B cell (primary cell): ENCODE measurements around the gene GRM8. TPM values are rescaled to one million over a fixed set of nuclear protein-coding genes. Genes with fewer than 3 reads are reported as not detected.

Experiments
- ATAC-seq: fragments of 200-7000 bp; cut with Tn5 transposase; one replicate; pipeline ENCODE4 v1.10.0; 2021; ENCODE audit warnings: low read depth, mild to moderate bottlenecking, moderate number of reproducible peaks, moderate library complexity
- CTCF ChIA-PET: fragments of 350-600 bp; sonication (Branson Sonifier 250); formaldehyde crosslinking; loops from one replicate; lab custom pipeline; 2021; ENCODE audit warnings: antibody characterized with exemption, inconsistent platforms; lab: Charles Lee
- POLR2A ChIA-PET: fragments of 350-600 bp; sonication (Branson Sonifier 250); formaldehyde crosslinking; loops from one replicate; lab custom pipeline; 2021; ENCODE audit warnings: antibody characterized with exemption; lab: Charles Lee
- DNase-seq: peaks from one replicate; pipeline ENCODE4 v3.0.0; 2013
- H2AFZ ChIP-seq: 2 replicates; pipeline ENCODE4 v1.6.1; 2012; ENCODE audit warnings: mild to moderate bottlenecking, low read depth, low read length; ENCODE audit not compliant: insufficient read depth, poor library complexity, severe bottlenecking
- H3K27ac ChIP-seq, 2 donors: 1 replicate in 1 of 2; 2 replicates in 1 of 2; pipeline ENCODE4 v1.5.1; 2012 to 2013; ENCODE audit warnings: low read length in 2 of 2, mild to moderate bottlenecking in 2 of 2, moderate library complexity in 1 of 2
- H3K27me3 ChIP-seq, 4 experiments: fragments of 200-600 bp in 1 of 4; sonication (generic) in 1 of 4; replicated peaks in 1 of 4; 1 replicate in 2 of 4; 2 replicates in 2 of 4; pipeline versions ENCODE4 v1.6.1 to v1.7.0; 2013 to 2016; ENCODE audit warnings: low read length in 3 of 4, mild to moderate bottlenecking in 2 of 4, mixed read lengths in 1 of 4, moderate library complexity in 1 of 4; ENCODE audit not compliant: insufficient read depth in 4 of 4, control insufficient read depth in 3 of 4; ENCODE audit errors: control extremely low read depth in 1 of 4
- H3K36me3 ChIP-seq, 2 experiments: replicated peaks in 1 of 2; 1 replicate in 1 of 2; 2 replicates in 1 of 2; pipeline versions ENCODE4 v1.6.1 to v1.7.1; 2013; ENCODE audit warnings: low read length in 1 of 2; ENCODE audit not compliant: insufficient read depth in 2 of 2, control insufficient read depth in 1 of 2; ENCODE audit errors: control extremely low read depth in 1 of 2, extremely low read depth in 1 of 2
- H3K4me1 ChIP-seq, 2 donors: fragments of 200-600 bp in 1 of 2; sonication (generic) in 1 of 2; 1 replicate in 1 of 2; 2 replicates in 1 of 2; pipeline versions ENCODE4 v1.5.1 to v1.6.1; 2013 to 2017; ENCODE audit warnings: low read length in 2 of 2; ENCODE audit not compliant: control insufficient read depth in 2 of 2, insufficient read depth in 2 of 2
- H3K4me2 ChIP-seq: replicated peaks from 2 replicates; pipeline ENCODE3; 2012; ENCODE audit warnings: mild to moderate bottlenecking, low read depth, low read length; ENCODE audit not compliant: poor library complexity, severe bottlenecking
- H3K4me3 ChIP-seq, 5 experiments: fragments of 200-600 bp in 1 of 5; sonication (generic) in 1 of 5; 1 replicate in 3 of 5; 2 replicates in 2 of 5; pipeline versions ENCODE4 v1.5.1 to v1.7.0; 2011 to 2016; ENCODE audit warnings: low read length in 4 of 5, mild to moderate bottlenecking in 4 of 5, low read depth in 2 of 5, control low read depth in 1 of 5, moderate library complexity in 1 of 5; ENCODE audit not compliant: insufficient read depth in 1 of 5; ENCODE audit errors: control extremely low read depth in 1 of 5, extremely low read depth in 1 of 5
- H3K79me2 ChIP-seq: fragments of 200-600 bp; sonication (generic); one replicate; pipeline ENCODE4 v1.6.0; 2016; ENCODE audit warnings: low read length; ENCODE audit not compliant: control insufficient read depth, insufficient read depth
- H3K9ac ChIP-seq: fragments of 200-600 bp; sonication (generic); 2 replicates; pipeline ENCODE4 v1.6.1; 2017; ENCODE audit warnings: mild to moderate bottlenecking, low read length, moderate library complexity
- H3K9me3 ChIP-seq, 3 donors: one replicate each; pipeline versions ENCODE4 v1.6.1 to v1.7.1; 2013; ENCODE audit warnings: low read length in 2 of 3; ENCODE audit not compliant: control insufficient read depth in 2 of 3, insufficient read depth in 1 of 3; ENCODE audit errors: control extremely low read depth in 1 of 3
- H4K20me1 ChIP-seq: 2 replicates; pipeline ENCODE4 v1.6.0; 2012; ENCODE audit warnings: mild to moderate bottlenecking, low read length; ENCODE audit not compliant: insufficient read depth, control insufficient read depth, poor library complexity, severe bottlenecking
- H3K27ac Mint-ChIP-seq: one replicate; pipeline ENCODE4 v1.8.0; 2021; ENCODE audit warnings: mixed read lengths
- H3K27me3 Mint-ChIP-seq: one replicate; pipeline ENCODE4 v1.8.0; 2021; ENCODE audit warnings: mixed read lengths
- H3K4me1 Mint-ChIP-seq: one replicate; pipeline ENCODE4 v1.8.0; 2021; ENCODE audit warnings: mixed read lengths
- H3K4me3 Mint-ChIP-seq: one replicate; pipeline ENCODE4 v1.8.0; 2021; ENCODE audit warnings: mixed read lengths
- H3K9me3 Mint-ChIP-seq: one replicate; pipeline ENCODE4 v1.8.0; 2022; ENCODE audit warnings: mixed read lengths; ENCODE audit not compliant: insufficient read depth
- EZH2 ChIP-seq: IDR thresholded peaks from 2 replicates; pipeline ENCODE4 v1.6.1; 2012; ENCODE audit warnings: borderline replicate concordance, low read depth, mild to moderate bottlenecking, moderate library complexity, low read length; ENCODE audit not compliant: insufficient read depth, poor library complexity, severe bottlenecking
- WGBS: methylation state at CpG from one replicate; pipeline ENCODE4 v1.1.5; 2013; ENCODE audit warnings: missing lambda C conversion rate; ENCODE audit not compliant: insufficient coverage; 5-methylcytosine and 5-hydroxymethylcytosine counted together
- intact Hi-C: fragments of 100-400 bp; cut with micrococcal nuclease; formaldehyde crosslinking; loops from one replicate; pipeline ENCODE4 v1.10.0; 2022
- polyA plus RNA-seq: library from polyadenylated mRNA; depleted of rRNA; stranded (reverse); fragments of >200 nt; gene quantifications from 2 replicates; pipeline ENCODE4 v1.2.3, GENCODE V29; 2012
- total RNA-seq, 2 donors: library from RNA; stranded (reverse); fragments of 120-200 nt in 1 of 2; gene quantifications; 1 replicate in 1 of 2; 2 replicates in 1 of 2; pipeline versions ENCODE4 v1.2.3 to v1.2.4, GENCODE V29; 2013 to 2022
- TF ChIP-seq, protein P1 (sequence below): fragments of 200-600 bp; IDR thresholded peaks from one replicate; pipeline ENCODE4 v1.8.0; 2022; ENCODE audit warnings: antibody characterized with exemption, mild to moderate bottlenecking

Gene GRM8
- total and polyA plus RNA-seq, 2 donors (not counting 1 experiment from before 2014, with no cell fraction given): not detected

DNA sequence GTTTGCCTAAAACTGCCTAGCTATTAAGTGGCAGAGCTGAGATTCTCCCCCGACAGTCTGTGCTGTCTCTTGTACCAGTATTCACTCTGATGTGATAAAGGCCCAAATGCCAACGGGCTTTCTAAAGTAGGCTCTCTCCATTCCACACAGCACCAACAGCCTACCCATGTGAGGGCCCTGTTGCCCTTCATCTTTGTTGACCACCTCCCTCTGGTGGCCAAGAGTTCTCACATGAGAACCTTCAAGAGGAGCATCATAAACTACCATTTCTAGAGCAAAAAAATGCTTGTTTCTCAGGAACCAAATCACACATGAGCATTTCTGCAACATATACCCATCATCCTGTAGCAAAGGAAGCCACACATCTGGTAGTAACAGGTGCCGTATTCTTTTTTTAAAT, 185.8 kb downstream of the GRM8 start:
- no peak for DNase-seq
- H3K27me3 ChIP-seq: no peaks in the 10 kb centered on the region
- H3K4me3 ChIP-seq: no peak overlapping the region
- H3K27ac ChIP-seq: no peak overlapping the region
- Mint-ChIP-seq H3K27ac (no peak overlapping the region), H3K27me3 (no peaks in the 10 kb centered on the region), H3K9me3 (peaks cover 6% of the 10 kb centered on the region), H3K4me3 (no peak overlapping the region), H3K4me1 (no peaks in the 10 kb centered on the region)
- ATAC-seq: no peak
- H3K9me3 ChIP-seq: peaks cover 0 to 4% (median 2%) of the 10 kb centered on the region in 3 donors
- H2AFZ ChIP-seq: no peak overlapping the region
- ChIA-PET POLR2A (no interaction called here), CTCF (no interaction called here)
- no peak for TF ChIP-seq EZH2
- TF ChIP-seq, protein P1, sequence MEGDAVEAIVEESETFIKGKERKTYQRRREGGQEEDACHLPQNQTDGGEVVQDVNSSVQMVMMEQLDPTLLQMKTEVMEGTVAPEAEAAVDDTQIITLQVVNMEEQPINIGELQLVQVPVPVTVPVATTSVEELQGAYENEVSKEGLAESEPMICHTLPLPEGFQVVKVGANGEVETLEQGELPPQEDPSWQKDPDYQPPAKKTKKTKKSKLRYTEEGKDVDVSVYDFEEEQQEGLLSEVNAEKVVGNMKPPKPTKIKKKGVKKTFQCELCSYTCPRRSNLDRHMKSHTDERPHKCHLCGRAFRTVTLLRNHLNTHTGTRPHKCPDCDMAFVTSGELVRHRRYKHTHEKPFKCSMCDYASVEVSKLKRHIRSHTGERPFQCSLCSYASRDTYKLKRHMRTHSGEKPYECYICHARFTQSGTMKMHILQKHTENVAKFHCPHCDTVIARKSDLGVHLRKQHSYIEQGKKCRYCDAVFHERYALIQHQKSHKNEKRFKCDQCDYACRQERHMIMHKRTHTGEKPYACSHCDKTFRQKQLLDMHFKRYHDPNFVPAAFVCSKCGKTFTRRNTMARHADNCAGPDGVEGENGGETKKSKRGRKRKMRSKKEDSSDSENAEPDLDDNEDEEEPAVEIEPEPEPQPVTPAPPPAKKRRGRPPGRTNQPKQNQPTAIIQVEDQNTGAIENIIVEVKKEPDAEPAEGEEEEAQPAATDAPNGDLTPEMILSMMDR: no peak
- intact Hi-C loops: no loop called here
- H4K20me1 ChIP-seq: no peaks in the 10 kb centered on the region
- no peaks in the 10 kb centered on the region for H3K4me1 ChIP-seq
- no peaks in the 10 kb centered on the region for H3K36me3 ChIP-seq
- H3K4me2 ChIP-seq: no peak overlapping the region
- no peak overlapping the region for H3K9ac ChIP-seq
- 66% methylated on average over 2 of the region's 3 CpGs for WGBS
- H3K79me2 ChIP-seq: no peaks in the 10 kb centered on the region

DNA sequence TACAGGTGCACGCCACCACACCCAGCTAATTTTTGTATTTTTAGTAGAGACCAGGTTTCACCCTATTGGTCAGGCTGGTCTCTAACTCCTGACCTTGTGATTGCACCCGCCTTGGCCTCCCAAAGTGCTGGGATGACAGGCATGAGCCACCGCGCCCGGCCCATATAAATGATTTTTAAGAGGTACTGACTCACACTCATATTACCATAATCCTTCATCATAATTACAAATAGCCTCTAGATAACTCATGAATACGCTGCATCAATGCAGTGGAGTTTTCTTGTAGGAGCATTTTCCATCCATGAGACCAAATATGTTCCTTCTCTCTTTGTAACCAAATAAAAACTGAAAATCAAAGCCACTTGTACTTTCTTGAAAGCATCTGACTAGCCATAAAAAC, 193.3 kb downstream of the GRM8 start:
- no peak overlapping the region for H3K4me3 ChIP-seq
- 82% methylated on average over 5 of the region's 6 CpGs for WGBS
- no peak overlapping the region for H2AFZ ChIP-seq
- peaks cover 6% of the 10 kb centered on the region for H3K9me3 Mint-ChIP-seq
- H3K27me3 ChIP-seq: no peaks in the 10 kb centered on the region
- DNase-seq (no peak), ATAC-seq (no peak)
- no peaks in the 10 kb centered on the region for H3K4me1 ChIP-seq
- no peaks in the 10 kb centered on the region for H3K36me3 ChIP-seq
- H3K4me2 ChIP-seq: no peak overlapping the region
- no peaks in the 10 kb centered on the region for H3K79me2 ChIP-seq
- ChIA-PET POLR2A (no interaction called here), CTCF (no interaction called here)
- no peak overlapping the region for H3K9ac ChIP-seq
- H3K27ac ChIP-seq: no peak overlapping the region
- intact Hi-C loops: no loop called here
- no peak overlapping the region for H3K4me3 Mint-ChIP-seq
- H3K4me1 Mint-ChIP-seq: no peaks in the 10 kb centered on the region
- TF ChIP-seq, protein P1: no peak
- TF ChIP-seq EZH2: no peak
- no peaks in the 10 kb centered on the region for H4K20me1 ChIP-seq
- H3K9me3 ChIP-seq: peaks cover 0 to 4% (median 0%) of the 10 kb centered on the region in 3 donors
- H3K27me3 Mint-ChIP-seq: no peaks in the 10 kb centered on the region
- H3K27ac Mint-ChIP-seq: no peak overlapping the region
